Measurements from ENCODE around the gene CEBPB. TPM values are rescaled to one million over a fixed set of nuclear protein-coding genes. Genes with fewer than 3 reads are reported as not detected.
"Not testable (repeated sequence)": the region's sequence is repeated elsewhere in the genome, so short reads cannot be mapped to it uniquely, and the experiment has no call there.

The CEBPB gene
- total RNA-seq, 1 donor: 268 TPM

DNA sequence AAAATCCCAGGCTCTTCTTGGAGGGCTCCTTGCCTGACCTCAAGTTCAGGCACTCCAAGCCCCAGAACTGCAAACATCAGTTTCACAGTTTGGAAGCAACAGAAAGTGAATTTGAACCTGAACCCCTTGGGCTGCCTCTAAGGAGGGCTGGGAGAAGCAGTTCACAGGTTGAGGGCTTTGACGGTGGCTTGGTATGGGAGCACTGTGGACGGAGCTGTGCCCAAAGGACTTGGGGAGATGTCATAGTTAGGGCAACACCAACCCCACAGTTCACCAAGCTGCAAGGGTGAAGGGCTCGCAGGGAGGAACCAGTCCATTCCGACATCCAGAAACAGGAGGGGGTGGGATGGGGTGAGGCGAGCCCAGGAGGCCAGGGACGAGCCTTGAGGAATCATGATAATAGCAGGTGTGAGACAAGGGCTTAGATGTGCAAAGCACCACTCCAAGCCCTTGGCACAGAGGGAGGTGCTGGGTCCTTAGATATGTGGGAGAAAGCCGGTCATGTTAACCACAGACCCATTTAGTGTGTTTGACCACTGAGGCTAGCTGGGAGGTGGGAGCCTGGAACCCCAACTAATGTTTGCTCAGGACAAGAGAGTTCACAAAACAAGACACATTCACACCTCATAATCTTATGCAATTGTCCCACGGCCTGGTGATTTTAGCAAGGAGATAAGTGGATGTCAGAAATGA lies 4.3 kb downstream of the CEBPB start:
- Histone ChIP-seq H3K4me3 (ENCODE audit: low read length) (peak overlapping the region; percentile 94), H3K4me1 (ENCODE audit: insufficient read depth, low read length) (peaks cover 52% of the 10 kb centered on the region), H3K27me3 (ENCODE audit: insufficient read depth, low read length) (no peaks in the 10 kb centered on the region), H3K9me3 (ENCODE audit: low read depth, low read length) (no peaks in the 10 kb centered on the region)

DNA sequence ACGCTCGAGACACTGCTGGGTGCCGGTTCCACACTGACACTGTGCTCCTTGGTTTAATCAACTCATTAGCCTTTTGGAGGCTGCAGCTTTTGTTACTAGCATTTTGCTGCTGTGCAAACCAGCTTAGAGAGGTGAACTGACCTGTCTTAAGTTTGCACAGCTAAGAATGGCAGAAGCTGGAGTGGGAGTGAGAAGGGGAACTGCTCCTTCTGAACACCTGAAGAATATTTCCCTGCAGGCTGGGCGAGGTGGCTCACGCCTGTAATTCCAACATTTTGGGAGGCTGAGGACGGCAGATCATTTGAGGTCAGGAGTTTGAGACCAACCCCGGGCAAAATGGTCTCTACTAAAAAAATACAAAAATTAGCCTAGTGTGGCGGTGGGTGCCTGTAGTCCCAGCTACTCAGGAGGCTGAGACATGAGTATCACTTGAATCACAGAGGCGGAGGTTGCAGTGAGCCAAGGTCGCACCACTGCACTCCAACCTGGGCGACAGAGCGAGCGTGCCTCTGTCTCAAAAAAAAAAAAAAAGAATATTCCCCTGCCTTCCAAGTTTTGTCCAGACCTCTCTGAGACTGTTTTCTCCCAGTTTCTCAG lies 5.0 kb downstream of the CEBPB start:
- H3K4me3 ChIP-seq (ENCODE audit: low read length): no peak overlapping the region
- H3K4me1 ChIP-seq (ENCODE audit: insufficient read depth, low read length): peaks cover 49% of the 10 kb centered on the region
- no peaks in the 10 kb centered on the region for H3K27me3 ChIP-seq (ENCODE audit: insufficient read depth, low read length)

GRCh38 chr20:50196248-50196647 lies 5.6 kb downstream of the CEBPB start:
- H3K4me3 ChIP-seq (ENCODE audit: low read length): no peak overlapping the region
- H3K9me3 ChIP-seq (ENCODE audit: low read depth, low read length): no peaks in the 10 kb centered on the region
- peaks cover 49% of the 10 kb centered on the region for H3K4me1 ChIP-seq (ENCODE audit: insufficient read depth, low read length)
- no peaks in the 10 kb centered on the region for H3K27me3 ChIP-seq (ENCODE audit: insufficient read depth, low read length)

More for the DNA sequence above, 5.0 kb downstream of the CEBPB start:
- H3K9me3 ChIP-seq (ENCODE audit: low read depth, low read length): no peaks in the 10 kb centered on the region

DNA sequence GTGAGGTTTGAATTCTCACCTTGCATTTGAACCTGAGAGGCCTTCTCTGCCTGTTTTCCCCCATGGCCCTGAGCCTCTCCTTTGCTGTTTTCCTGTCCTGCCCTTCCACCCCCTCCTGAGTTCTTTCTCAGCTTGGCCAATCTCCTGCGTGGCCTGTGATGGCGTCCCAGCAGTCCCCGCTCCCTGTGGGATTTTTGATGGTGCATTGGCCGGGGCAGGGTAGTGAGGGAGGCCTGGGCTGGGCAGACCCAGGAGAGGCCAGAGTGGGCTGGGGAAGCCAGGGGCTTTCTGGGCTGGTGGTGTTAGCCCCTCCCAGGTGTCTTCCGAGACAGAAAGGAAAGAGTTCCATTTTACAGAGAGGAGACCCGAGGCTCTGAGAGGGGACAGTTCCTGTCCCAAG lies 6.3 kb downstream of the CEBPB start:
- H3K27me3 ChIP-seq (ENCODE audit: insufficient read depth, low read length): no peaks in the 10 kb centered on the region
- peaks cover 49% of the 10 kb centered on the region for H3K4me1 ChIP-seq (ENCODE audit: insufficient read depth, low read length)
- H3K4me3 ChIP-seq (ENCODE audit: low read length): no peak overlapping the region
- no peaks in the 10 kb centered on the region for H3K9me3 ChIP-seq (ENCODE audit: low read depth, low read length)

GRCh38 chr20:50197463-50198179 lies 7.0 kb downstream of the CEBPB start:
- no peaks in the 10 kb centered on the region for H3K9me3 ChIP-seq (ENCODE audit: low read depth, low read length)
- no peaks in the 10 kb centered on the region for H3K27me3 ChIP-seq (ENCODE audit: insufficient read depth, low read length)
- H3K4me3 ChIP-seq (ENCODE audit: low read length): no peak overlapping the region
- peaks cover 48% of the 10 kb centered on the region for H3K4me1 ChIP-seq (ENCODE audit: insufficient read depth, low read length)

GRCh38 chr20:50198180-50198666 lies 7.6 kb downstream of the CEBPB start:
- peaks cover 42% of the 10 kb centered on the region for H3K4me1 ChIP-seq (ENCODE audit: insufficient read depth, low read length)
- H3K9me3 ChIP-seq (ENCODE audit: low read depth, low read length): no peaks in the 10 kb centered on the region
- no peaks in the 10 kb centered on the region for H3K27me3 ChIP-seq (ENCODE audit: insufficient read depth, low read length)
- H3K4me3 ChIP-seq (ENCODE audit: low read length): no peak overlapping the region

DNA sequence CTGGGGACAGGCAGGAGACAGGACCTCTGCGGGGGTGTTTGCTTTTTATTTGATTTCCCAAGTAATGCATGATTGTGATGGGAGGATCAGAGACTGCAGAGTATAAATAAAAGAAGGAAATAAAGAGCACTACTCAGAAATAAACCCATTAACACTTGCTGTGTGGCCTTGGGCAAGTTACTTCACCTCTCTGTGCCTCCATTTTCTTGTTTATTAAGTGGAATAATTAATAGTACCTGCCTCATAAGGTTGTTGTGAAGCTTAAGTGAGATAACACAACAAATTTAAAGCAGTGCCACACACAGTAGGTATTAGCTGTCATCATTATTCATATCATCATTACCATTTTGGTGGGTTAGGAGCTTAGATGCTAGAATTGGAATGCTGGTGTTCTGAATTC lies 8.1 kb downstream of the CEBPB start:
- H3K9me3 ChIP-seq (ENCODE audit: low read depth, low read length): no peaks in the 10 kb centered on the region
- peaks cover 37% of the 10 kb centered on the region for H3K4me1 ChIP-seq (ENCODE audit: insufficient read depth, low read length)
- no peak overlapping the region for H3K4me3 ChIP-seq (ENCODE audit: low read length)
- no peaks in the 10 kb centered on the region for H3K27me3 ChIP-seq (ENCODE audit: insufficient read depth, low read length)

DNA sequence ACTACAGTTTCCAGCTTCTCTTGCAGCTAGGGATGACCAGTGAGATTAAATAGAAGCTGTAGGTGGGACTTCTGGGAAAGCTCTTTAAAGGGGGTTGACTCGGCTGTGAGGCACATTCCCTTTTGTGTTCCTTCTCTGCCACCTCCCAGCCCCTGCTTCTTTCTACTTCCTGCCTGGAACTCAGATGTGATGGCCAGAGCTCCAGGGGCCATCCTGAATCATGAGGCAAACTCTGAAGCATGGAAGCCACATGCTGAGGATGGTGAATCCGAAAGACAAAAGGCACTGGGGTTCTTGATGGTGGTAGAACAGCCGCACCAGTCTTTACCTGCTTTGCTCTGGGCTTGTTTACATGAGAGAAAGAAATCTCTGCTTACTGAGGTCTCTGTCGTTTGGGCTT lies 9.1 kb downstream of the CEBPB start:
- Histone ChIP-seq H3K27me3 (ENCODE audit: insufficient read depth, low read length) (no peaks in the 10 kb centered on the region), H3K4me3 (ENCODE audit: low read length) (no peak overlapping the region), H3K9me3 (ENCODE audit: low read depth, low read length) (no peaks in the 10 kb centered on the region), H3K4me1 (ENCODE audit: insufficient read depth, low read length) (peaks cover 27% of the 10 kb centered on the region)

- no peak overlapping the region for H3K4me3 ChIP-seq (ENCODE audit: low read length)
- no peaks in the 10 kb centered on the region for H3K27me3 ChIP-seq (ENCODE audit: insufficient read depth, low read length)
These were observed 10.0 kb downstream of the CEBPB start for GRCh38 chr20:50200482-50201104.

DNA sequence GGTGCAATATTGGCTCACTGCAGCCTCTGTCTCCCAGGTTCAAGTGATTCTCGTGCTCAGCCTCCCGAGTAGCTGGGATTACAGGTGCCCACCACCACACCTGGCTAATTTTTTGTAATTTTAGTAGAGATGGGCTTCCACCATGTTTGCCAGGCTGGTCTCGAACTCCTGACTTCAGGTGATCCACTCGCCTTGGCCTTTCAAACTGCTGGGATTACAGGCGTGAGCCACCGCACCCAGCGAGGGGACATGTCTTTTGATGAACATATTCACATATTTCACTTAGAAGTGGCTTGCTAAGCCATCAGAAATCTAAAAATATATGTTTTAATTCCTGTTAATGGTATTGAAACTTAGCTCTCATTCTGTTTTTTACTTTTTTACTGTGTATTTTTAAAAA lies 11.1 kb downstream of the CEBPB start:
- not testable (repeated sequence) for H3K9me3 ChIP-seq (ENCODE audit: low read depth, low read length); H3K27me3 ChIP-seq (ENCODE audit: insufficient read depth, low read length); H3K4me3 ChIP-seq (ENCODE audit: low read length)
- H3K4me1 ChIP-seq (ENCODE audit: insufficient read depth, low read length): peaks cover 16% of the 10 kb centered on the region

More at GRCh38 chr20:50200482-50201104, 10.0 kb downstream of the CEBPB start:
- Histone ChIP-seq H3K4me1 (ENCODE audit: insufficient read depth, low read length) (peaks cover 20% of the 10 kb centered on the region), H3K9me3 (ENCODE audit: low read depth, low read length) (no peaks in the 10 kb centered on the region)

DNA sequence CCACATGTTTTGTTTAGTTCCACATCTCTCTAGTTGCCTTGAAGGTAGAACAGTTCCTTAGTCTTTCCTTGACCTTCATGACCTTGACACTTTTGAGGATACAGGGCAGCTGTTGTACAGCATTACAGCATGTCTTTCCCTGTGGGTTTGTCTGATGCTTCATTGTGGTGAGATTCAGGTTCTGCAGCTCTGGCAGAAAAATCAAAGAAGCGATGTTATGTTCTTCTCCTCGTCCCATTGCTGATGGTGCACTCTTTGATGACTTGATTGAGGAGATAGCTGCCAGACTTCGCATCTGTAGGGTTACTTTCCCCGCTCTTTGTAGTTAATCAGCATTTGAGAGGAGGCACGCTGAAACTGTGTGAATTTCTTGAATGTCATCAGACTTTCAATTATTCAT lies 12.0 kb downstream of the CEBPB start:
- Histone ChIP-seq H3K4me1 (ENCODE audit: insufficient read depth, low read length) (peaks cover 7% of the 10 kb centered on the region), H3K4me3 (ENCODE audit: low read length) (no peak overlapping the region), H3K27me3 (ENCODE audit: insufficient read depth, low read length) (no peaks in the 10 kb centered on the region), H3K9me3 (ENCODE audit: low read depth, low read length) (no peaks in the 10 kb centered on the region)

DNA sequence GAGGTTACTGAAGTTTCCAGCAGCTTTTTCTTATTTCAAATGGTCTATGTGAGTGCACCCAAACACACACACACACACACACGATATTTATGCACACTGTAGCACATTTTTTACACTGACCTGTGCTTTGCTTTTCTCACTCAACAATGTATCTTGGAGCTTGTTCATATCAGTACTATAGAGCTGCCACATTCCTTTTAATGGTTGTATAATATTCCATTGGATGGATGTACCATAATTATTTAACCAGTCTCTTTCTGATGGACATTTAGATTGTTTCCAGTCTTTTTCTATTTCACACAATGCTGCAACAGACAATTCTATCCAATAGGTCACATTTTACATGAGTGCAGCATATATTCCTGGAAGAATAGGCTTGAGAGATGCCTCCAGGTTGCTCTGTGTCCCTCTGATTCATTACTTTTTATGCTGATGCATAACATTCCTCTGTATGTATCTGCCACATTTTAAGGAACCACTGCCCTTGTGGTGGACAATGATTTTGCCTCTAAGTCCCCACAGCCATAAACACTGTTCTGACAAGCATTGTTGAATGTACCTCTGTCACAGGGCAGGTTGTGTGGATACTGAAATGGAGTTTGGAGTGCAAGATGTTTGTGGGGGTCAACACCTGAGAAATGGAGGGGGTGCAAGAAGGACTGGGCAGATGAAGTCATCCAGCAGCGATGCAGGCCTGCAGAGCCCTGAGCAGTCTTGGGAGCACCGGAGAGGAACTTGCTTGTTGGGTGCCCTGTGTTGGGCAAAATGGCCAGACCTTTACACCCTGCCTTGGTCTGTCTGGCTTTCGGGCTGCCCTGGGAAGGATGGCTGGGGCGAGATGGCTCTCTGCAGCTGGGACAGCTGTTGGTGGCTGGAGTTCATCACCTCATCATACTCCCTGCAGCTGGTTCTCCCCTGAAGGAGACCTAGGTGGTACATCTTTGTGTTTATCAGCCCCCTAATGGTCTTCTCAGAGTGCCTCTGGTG lies 13.6 kb downstream of the CEBPB start:
- no peaks in the 10 kb centered on the region for H3K27me3 ChIP-seq (ENCODE audit: insufficient read depth, low read length)
- H3K4me1 ChIP-seq (ENCODE audit: insufficient read depth, low read length): peaks cover 7% of the 10 kb centered on the region
- no peak overlapping the region for H3K4me3 ChIP-seq (ENCODE audit: low read length)
- no peaks in the 10 kb centered on the region for H3K9me3 ChIP-seq (ENCODE audit: low read depth, low read length)

GRCh38 chr20:50207026-50207425 lies 16.4 kb downstream of the CEBPB start:
- H3K9me3 ChIP-seq (ENCODE audit: low read depth, low read length): no peaks in the 10 kb centered on the region
- peaks cover 7% of the 10 kb centered on the region for H3K4me1 ChIP-seq (ENCODE audit: insufficient read depth, low read length)
- no peaks in the 10 kb centered on the region for H3K27me3 ChIP-seq (ENCODE audit: insufficient read depth, low read length)
- no peak overlapping the region for H3K4me3 ChIP-seq (ENCODE audit: low read length)

- no peaks in the 10 kb centered on the region for H3K27me3 ChIP-seq (ENCODE audit: insufficient read depth, low read length)
- no peak overlapping the region for H3K4me3 ChIP-seq (ENCODE audit: low read length)
- peaks cover 13% of the 10 kb centered on the region for H3K4me1 ChIP-seq (ENCODE audit: insufficient read depth, low read length)
- H3K9me3 ChIP-seq (ENCODE audit: low read depth, low read length): no peaks in the 10 kb centered on the region
These were observed 17.5 kb downstream of the CEBPB start for GRCh38 chr20:50208085-50208491.
